DMS79 (cell line): ENCODE data around the gene HTR2C.
"Not testable (repeated sequence)": the region's sequence is repeated elsewhere in the genome, so short reads cannot be mapped to it uniquely, and the experiment has no call there.

ENCODE experiments used
- DNase-seq: peaks from one replicate; lab custom pipeline; 2025; lab: John Stamatoyannopoulos, UW

HTR2C gene

GRCh38 chrX:114712466-114712865 lies 128.6 kb downstream of the HTR2C start:
- DNase-seq: no peak

- no peak for DNase-seq
These were observed 131.2 kb downstream of the HTR2C start for GRCh38 chrX:114715096-114715495.

DNA sequence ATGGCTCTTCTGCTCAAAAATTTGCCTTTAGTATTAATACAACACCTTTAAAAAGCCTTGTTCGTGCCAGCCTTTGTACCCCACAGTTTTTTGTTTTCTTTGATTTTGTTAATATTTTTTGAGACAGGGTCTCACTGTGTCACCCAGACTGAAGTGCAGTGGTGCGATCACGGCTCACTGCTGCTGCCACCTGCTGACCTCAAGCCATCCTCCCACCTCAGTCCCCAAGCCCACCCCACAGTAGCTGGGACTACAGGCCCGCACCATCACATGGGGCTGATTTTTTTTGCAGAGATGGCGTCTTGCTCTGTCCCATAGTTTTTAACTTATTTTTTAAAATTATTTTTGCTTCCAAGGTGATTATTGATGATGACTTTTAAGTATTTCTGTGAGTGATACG lies 134.0 kb downstream of the HTR2C start:
- no peak for DNase-seq

GRCh38 chrX:114766541-114766940 lies 182.7 kb downstream of the HTR2C start:
- no peak for DNase-seq

GRCh38 chrX:114774691-114775090 lies 190.8 kb downstream of the HTR2C start:
- DNase-seq: no peak

GRCh38 chrX:114782925-114783324 lies 199.0 kb downstream of the HTR2C start:
- DNase-seq: no peak

- DNase-seq: no peak
These were observed 203.2 kb downstream of the HTR2C start for GRCh38 chrX:114787061-114787460.

GRCh38 chrX:114797494-114797893 lies 213.6 kb downstream of the HTR2C start:
- DNase-seq: no peak

GRCh38 chrX:114798907-114799306 lies 215.0 kb downstream of the HTR2C start:
- no peak for DNase-seq

DNA sequence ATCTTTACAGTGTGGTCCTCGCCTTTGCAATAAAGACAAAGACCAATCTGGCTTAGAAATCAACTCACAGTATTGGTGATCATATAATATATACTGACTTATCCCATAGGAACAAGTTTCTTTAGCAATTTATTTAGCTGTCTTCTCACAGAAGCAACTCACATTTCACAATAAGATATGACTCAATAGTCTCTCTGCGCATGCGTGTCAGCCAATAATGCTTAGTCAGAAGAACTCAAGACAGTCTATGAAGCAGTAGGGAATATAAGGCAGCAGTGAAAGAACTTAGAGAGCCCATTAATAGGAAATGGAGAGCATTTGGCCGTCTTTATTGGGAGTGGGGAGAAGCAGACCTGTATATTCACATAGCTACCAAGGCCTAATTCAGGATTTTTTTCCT lies 216.8 kb downstream of the HTR2C start:
- DNase-seq: no peak

DNA sequence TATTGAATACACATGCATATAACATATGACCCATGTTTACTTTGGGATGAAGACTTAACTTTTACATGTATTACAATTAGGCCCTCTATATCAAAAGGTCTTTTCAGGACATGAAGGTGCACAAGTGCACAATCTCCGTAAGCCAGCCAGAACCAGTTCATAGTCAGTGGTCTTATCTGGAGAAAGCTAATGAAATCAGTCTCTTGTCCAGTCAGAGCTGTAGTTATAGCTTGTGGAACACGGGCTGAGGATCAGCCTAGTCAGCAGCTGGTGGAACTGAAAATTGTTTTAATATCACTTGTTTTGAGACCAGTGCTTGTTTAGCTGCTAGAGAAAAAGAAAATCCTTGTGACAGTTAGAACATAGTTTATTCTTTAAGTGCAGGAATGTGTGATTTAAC lies 235.6 kb downstream of the HTR2C start:
- DNase-seq: no peak

- DNase-seq: no peak
These were observed 257.2 kb downstream of the HTR2C start for GRCh38 chrX:114841051-114841450.

DNA sequence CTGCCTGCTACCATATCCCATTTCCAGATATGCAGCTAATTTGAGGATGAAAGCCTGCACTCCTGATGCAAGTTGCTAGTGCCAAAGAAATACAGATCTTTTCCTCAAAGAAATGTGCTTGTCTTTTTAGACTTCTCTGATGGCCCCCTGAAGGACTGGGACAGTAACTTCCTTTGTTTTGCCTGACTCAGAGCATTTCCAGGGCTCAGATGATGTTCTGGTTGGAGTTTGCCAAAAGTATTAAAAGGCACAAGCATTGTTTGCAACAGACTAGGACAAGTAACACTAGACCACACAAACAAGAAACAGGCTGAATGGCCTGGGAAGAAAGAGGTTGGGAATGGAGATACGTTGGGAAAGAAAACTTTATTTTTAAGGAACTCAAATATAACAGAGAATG lies 258.3 kb downstream of the HTR2C start:
- no peak for DNase-seq

GRCh38 chrX:114889481-114889880 lies 305.6 kb downstream of the HTR2C start:
- no peak for DNase-seq

DNA sequence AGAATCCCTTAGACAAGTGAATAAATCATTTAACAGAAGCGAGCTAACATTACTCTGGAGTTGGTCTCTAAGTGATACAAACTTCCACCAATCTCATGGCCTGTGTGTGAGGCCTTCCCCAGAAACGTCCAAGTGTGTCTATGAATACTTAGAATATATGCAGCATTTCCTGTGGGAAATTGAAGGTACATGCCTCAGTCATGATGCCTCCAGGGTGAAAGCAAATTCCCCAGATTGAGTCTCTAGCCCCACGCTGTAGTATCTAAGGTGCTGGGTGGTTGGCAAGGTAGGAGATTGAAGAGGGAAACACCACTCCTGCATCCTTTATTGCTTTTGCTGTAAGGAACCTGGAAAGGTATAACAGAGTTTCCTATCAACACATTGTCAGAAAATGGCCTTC lies 319.7 kb downstream of the HTR2C start:
- DNase-seq: no peak

- no peak for DNase-seq
These were observed 321.4 kb downstream of the HTR2C start for GRCh38 chrX:114905251-114905650.

GRCh38 chrX:114906984-114907510 lies 323.2 kb downstream of the HTR2C start:
- DNase-seq: no peak

- DNase-seq: no peak
These were observed 340.5 kb downstream of the HTR2C start for GRCh38 chrX:114924423-114924822.

GRCh38 chrX:114924856-114925255 lies 341.0 kb downstream of the HTR2C start:
- DNase-seq: no peak

DNA sequence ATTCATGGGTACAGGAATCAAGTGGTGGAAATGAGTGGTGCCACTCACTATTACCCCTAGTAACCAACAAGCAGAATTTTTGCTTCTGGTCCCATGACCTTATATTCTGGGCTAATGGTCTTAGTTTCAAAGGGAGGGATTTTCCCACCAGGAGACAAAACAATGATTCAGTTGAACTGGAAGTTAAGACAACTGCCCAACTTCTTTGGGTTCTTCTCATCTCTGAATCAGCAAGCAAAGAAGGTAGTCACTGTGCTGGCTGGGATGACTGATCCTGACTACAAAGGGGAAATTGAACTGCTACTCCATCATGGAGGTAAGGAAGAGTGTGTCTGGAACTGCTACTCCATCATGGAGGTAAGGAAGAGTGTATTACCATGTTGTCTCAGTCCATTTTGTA lies 346.3 kb downstream of the HTR2C start:
- no peak for DNase-seq

- DNase-seq: no peak
These were observed 348.7 kb downstream of the HTR2C start for GRCh38 chrX:114932550-114932949.

GRCh38 chrX:114933291-114933690 lies 349.4 kb downstream of the HTR2C start:
- DNase-seq: not testable (repeated sequence)

GRCh38 chrX:114937090-114937489 lies 353.2 kb downstream of the HTR2C start:
- DNase-seq: not testable (repeated sequence)

DNA sequence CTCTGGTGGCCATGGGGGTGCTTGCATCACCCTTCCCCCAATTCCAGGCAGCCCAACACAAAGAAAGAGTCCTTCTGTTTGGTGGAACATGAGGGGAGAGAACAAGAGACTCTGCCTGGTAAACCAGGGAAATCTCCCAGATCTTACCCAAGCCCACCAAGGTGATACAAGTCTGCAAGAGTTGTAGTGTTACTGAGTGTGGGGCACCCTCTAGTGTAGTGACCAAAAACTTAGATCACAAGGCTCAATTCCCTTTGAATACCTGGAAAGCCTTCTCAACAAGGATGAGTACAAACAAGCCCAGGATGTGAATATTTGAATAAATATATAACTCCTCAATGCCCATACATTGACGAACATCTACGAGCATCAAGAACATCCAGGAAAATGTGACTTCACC lies 368.8 kb downstream of the HTR2C start:
- DNase-seq: no peak
